Colonic mucosa (tissue), 4 donors: ENCODE results near the gene SLX4IP. TPM values are rescaled to one million over a fixed set of nuclear protein-coding genes. Genes with fewer than 3 reads are reported as not detected.

Experiments used
- DNase-seq: peaks from one replicate; pipeline ENCODE4 v3.0.0-alpha.2; 2020
- H3K27ac ChIP-seq: fragments of 200-600 bp; one replicate; pipeline ENCODE4 v1.8.0; 2021
- H3K27me3 ChIP-seq: fragments of 200-600 bp; one replicate; pipeline ENCODE4 v1.8.0; 2021
- H3K36me3 ChIP-seq: fragments of 200-600 bp; one replicate; pipeline ENCODE4 v1.8.0; 2021
- H3K4me1 ChIP-seq: fragments of 200-600 bp; one replicate; pipeline ENCODE4 v1.8.0; 2021; ENCODE audit warnings: mild to moderate bottlenecking
- H3K4me3 ChIP-seq: fragments of 200-600 bp; one replicate; pipeline ENCODE4 v1.8.0; 2021
- H3K9ac ChIP-seq, 2 donors: one replicate each; pipeline ENCODE4 v1.7.0; 2013; ENCODE audit warnings: control low read depth in 2 of 2, low read depth in 2 of 2, low read length in 2 of 2
- H3K9me3 ChIP-seq: fragments of 200-600 bp; one replicate; pipeline ENCODE4 v1.8.0; 2021
- CTCF ChIP-seq: fragments of 200-600 bp; IDR thresholded peaks from one replicate; pipeline ENCODE4 v1.8.0; 2022; ENCODE audit warnings: antibody characterized with exemption, mild to moderate bottlenecking
- intact Hi-C: fragments of 100-400 bp; cut with DNase I; formaldehyde crosslinking; loops from one replicate; pipeline ENCODE4 v1.14.1; 2022
- total RNA-seq, 2 donors: library from RNA; stranded (reverse); fragmentation: NEBNext Ultra II Directional in 1 of 2; extraction: Animal tissue kit (Norgen Biotek cat#: 25700) in 1 of 2; gene quantifications; one replicate each; pipeline ENCODE4 v1.2.1, GENCODE V29; 2021
- donor health status: healthy.
- donor health status: DM: no; HTN: no; CAD: no.
- donor health status: DM: no; HTN: no; CAD: no.

SLX4IP gene
- total RNA-seq, 2 donors from 2014 or later = 5.0 to 8.8 TPM

GRCh38 chr20:10513061-10513460, 78.0 kb downstream of the SLX4IP start:
- no peak overlapping the region for H3K27ac ChIP-seq
- no peak for TF ChIP-seq CTCF
- no peak overlapping the region for H3K9ac ChIP-seq
- H3K4me1 ChIP-seq = no peaks in the 10 kb centered on the region
- no peaks in the 10 kb centered on the region for H3K36me3 ChIP-seq
- no peaks in the 10 kb centered on the region for H3K27me3 ChIP-seq
- no peak overlapping the region for H3K4me3 ChIP-seq
- H3K9me3 ChIP-seq = no peaks in the 10 kb centered on the region
- intact Hi-C loops = no loop called here
- no peak for DNase-seq

GRCh38 chr20:10513931-10514575, 78.9 kb downstream of the SLX4IP start:
- no peak for DNase-seq
- intact Hi-C loops = no loop called here
- TF ChIP-seq CTCF = no peak
- H3K9ac ChIP-seq = no peak overlapping the region
- H3K27ac ChIP-seq = no peak overlapping the region
- no peaks in the 10 kb centered on the region for H3K27me3 ChIP-seq
- H3K4me3 ChIP-seq = no peak overlapping the region
- no peaks in the 10 kb centered on the region for H3K36me3 ChIP-seq
- H3K4me1 ChIP-seq = no peaks in the 10 kb centered on the region
- H3K9me3 ChIP-seq = no peaks in the 10 kb centered on the region

- TF ChIP-seq CTCF = no peak
- Histone ChIP-seq H3K9ac (no peak overlapping the region), H3K36me3 (no peaks in the 10 kb centered on the region), H3K27me3 (no peaks in the 10 kb centered on the region), H3K27ac (no peak overlapping the region), H3K9me3 (no peaks in the 10 kb centered on the region), H3K4me3 (no peak overlapping the region), H3K4me1 (no peaks in the 10 kb centered on the region)
- DNase-seq = no peak
- intact Hi-C loops = no loop called here
These were observed 81.4 kb downstream of the SLX4IP start for GRCh38 chr20:10516529-10516928.

- Histone ChIP-seq H3K9me3 (no peaks in the 10 kb centered on the region), H3K9ac (no peak overlapping the region), H3K36me3 (no peaks in the 10 kb centered on the region), H3K27me3 (no peaks in the 10 kb centered on the region), H3K27ac (no peak overlapping the region), H3K4me1 (no peaks in the 10 kb centered on the region), H3K4me3 (no peak overlapping the region)
- intact Hi-C loops = no loop called here
- TF ChIP-seq CTCF = no peak
- no peak for DNase-seq
These were observed 84.4 kb downstream of the SLX4IP start for GRCh38 chr20:10519361-10520046.

- H3K27me3 ChIP-seq = no peaks in the 10 kb centered on the region
These were observed 85.4 kb downstream of the SLX4IP start for GRCh38 chr20:10520528-10520927.

More at GRCh38 chr20:10520528-10520927, 85.4 kb downstream of the SLX4IP start:
- Histone ChIP-seq H3K9me3 (no peaks in the 10 kb centered on the region), H3K9ac (no peak overlapping the region), H3K4me3 (no peak overlapping the region), H3K4me1 (no peaks in the 10 kb centered on the region), H3K27ac (no peak overlapping the region), H3K36me3 (no peaks in the 10 kb centered on the region)
- intact Hi-C loops = no loop called here
- TF ChIP-seq CTCF = no peak
- no peak for DNase-seq
